Endothelial cell of umbilical vein (primary cell): ENCODE results near the gene SCYGR7. TPM values are rescaled to one million over a fixed set of nuclear protein-coding genes. Genes with fewer than 3 reads are reported as not detected.

Experiments
- BruUV-seq: library from RNA; stranded (reverse); fragments of 400-500 nt; replicated peaks from 2 replicates; lab custom pipeline; 2021; lab: Mats Ljungman, UMichigan
- CTCF ChIA-PET: fragments of 300-600, 350-600 bp; sonication (Branson Sonifier 250); formaldehyde crosslinking; loops from one replicate; lab custom pipeline; 2021; ENCODE audit warnings: antibody characterized with exemption, inconsistent platforms; lab: Charles Lee
- POLR2A ChIA-PET: fragments of 300-600, 350-600 bp; sonication (Branson Sonifier 250); formaldehyde crosslinking; loops from one replicate; lab custom pipeline; 2021; ENCODE audit warnings: antibody characterized with exemption, inconsistent platforms; lab: Charles Lee
- DNase-seq: peaks from one replicate; pipeline ENCODE4 v3.0.0-alpha.2; 2011; ENCODE audit warnings: low read depth, low spot score
- FAIRE-seq: peaks from 2 replicates; lab custom pipeline; 2011; peaks lifted over from hg19 to GRCh38; lab: Jason Lieb, UNC
- H2AFZ ChIP-seq: 2 replicates; pipeline ENCODE4 v1.6.0; 2012; ENCODE audit warnings: low read depth, low read length, control low read depth, inconsistent platforms
- H3K27ac ChIP-seq: 2 replicates; pipeline ENCODE4 v1.5.1; 2011; ENCODE audit warnings: low read depth, mild to moderate bottlenecking, control low read depth, low read length, moderate library complexity; ENCODE audit not compliant: insufficient read depth
- H3K27me3 ChIP-seq, 2 experiments: 2 replicates each; pipeline versions ENCODE4 v1.6.0 to v1.6.1; 2011; ENCODE audit warnings: low read length in 2 of 2, mixed read lengths in 1 of 2; ENCODE audit not compliant: control insufficient read depth in 2 of 2, insufficient read depth in 2 of 2
- H3K36me3 ChIP-seq, 2 experiments: 2 replicates in 1 of 2; 3 replicates in 1 of 2; pipeline ENCODE4 v1.5.1; 2011; ENCODE audit warnings: low read length in 2 of 2, mild to moderate bottlenecking in 1 of 2, moderate library complexity in 1 of 2; ENCODE audit not compliant: control insufficient read depth in 2 of 2, insufficient read depth in 2 of 2; ENCODE audit errors: extremely low read depth in 1 of 2
- H3K4me1 ChIP-seq: 3 replicates; pipeline ENCODE4 v1.5.1; 2011; ENCODE audit warnings: mild to moderate bottlenecking, low read length; ENCODE audit not compliant: control insufficient read depth, insufficient read depth; ENCODE audit errors: extremely low read depth
- H3K4me2 ChIP-seq: 2 replicates; pipeline ENCODE4 v1.6.1; 2011; ENCODE audit warnings: low read length, control low read depth, mixed read lengths; ENCODE audit not compliant: insufficient read depth
- H3K4me3 ChIP-seq, 3 experiments: fragments of 200-600 bp in 1 of 3; sonication (generic), shearing (Covaris generic) in 1 of 3; replicated peaks in 1 of 3; 2 replicates each; pipeline ENCODE4 v1.5.1; 2011 to 2016; ENCODE audit warnings: control low read depth in 3 of 3, low read length in 3 of 3, mild to moderate bottlenecking in 2 of 3, inconsistent platforms in 1 of 3, low read depth in 1 of 3, moderate library complexity in 1 of 3; ENCODE audit not compliant: insufficient read depth in 1 of 3
- H3K79me2 ChIP-seq: 2 replicates; pipeline ENCODE4 v1.6.0; 2012; ENCODE audit warnings: low read length, inconsistent platforms; ENCODE audit not compliant: control insufficient read depth, insufficient read depth
- H3K9ac ChIP-seq: replicated peaks from 2 replicates; pipeline ENCODE3; 2011; ENCODE audit warnings: low read length, control low read depth; ENCODE audit not compliant: insufficient read depth; ENCODE audit errors: extremely low read depth
- H3K9me1 ChIP-seq: replicated peaks from 3 replicates; pipeline ENCODE4 v1.6.0; 2011; ENCODE audit warnings: mild to moderate bottlenecking, low read length; ENCODE audit not compliant: control insufficient read depth, insufficient read depth; ENCODE audit errors: extremely low read depth
- H3K9me3 ChIP-seq: replicated peaks from 2 replicates; pipeline ENCODE4 v1.5.1; 2012; ENCODE audit warnings: low read length, inconsistent platforms; ENCODE audit not compliant: control insufficient read depth, insufficient read depth
- H4K20me1 ChIP-seq: replicated peaks from 2 replicates; pipeline ENCODE3; 2011; ENCODE audit warnings: mild to moderate bottlenecking, low read length; ENCODE audit not compliant: control insufficient read depth, insufficient read depth; ENCODE audit errors: extremely low read depth
- CTCF ChIP-seq, 2 donors: IDR thresholded peaks; 1 replicate in 1 of 2; 2 replicates in 1 of 2; pipeline ENCODE4 v1.5.1; 2011; ENCODE audit warnings: low read length in 2 of 2, mild to moderate bottlenecking in 2 of 2, moderate library complexity in 2 of 2, control low read depth in 1 of 2, inconsistent platforms in 1 of 2, low read depth in 1 of 2; ENCODE audit not compliant: insufficient read depth in 1 of 2; ENCODE audit errors: extremely low read depth in 1 of 2
- EZH2 ChIP-seq: IDR thresholded peaks from 2 replicates; pipeline ENCODE4 v1.6.1; 2012; ENCODE audit warnings: borderline replicate concordance, low read depth, mild to moderate bottlenecking, moderate library complexity, low read length, inconsistent platforms; ENCODE audit not compliant: severe bottlenecking
- FOS ChIP-seq: IDR thresholded peaks from 2 replicates; pipeline ENCODE4 v1.6.1; 2011; ENCODE audit warnings: mild to moderate bottlenecking, low read length, moderate library complexity, borderline replicate concordance; ENCODE audit not compliant: insufficient read depth
- GATA2 ChIP-seq: IDR thresholded peaks from 2 replicates; pipeline ENCODE4 v1.7.0; 2011; ENCODE audit warnings: low read depth, mild to moderate bottlenecking, moderate library complexity, mixed read lengths, low read length; ENCODE audit not compliant: insufficient read length, insufficient read depth
- JUN ChIP-seq: IDR thresholded peaks from 2 replicates; pipeline ENCODE4 v1.6.1; 2011; ENCODE audit warnings: borderline replicate concordance, low read depth; ENCODE audit not compliant: insufficient read length, insufficient read depth
- MAX ChIP-seq: IDR thresholded peaks from 2 replicates; pipeline ENCODE4 v1.6.1; 2011; ENCODE audit not compliant: insufficient read depth, insufficient read length
- MYC ChIP-seq: IDR thresholded peaks from one replicate; pipeline ENCODE4 v1.6.1; 2011; ENCODE audit warnings: mild to moderate bottlenecking, low read depth, low read length
- POLR2A ChIP-seq: IDR thresholded peaks from 2 replicates; pipeline ENCODE4 v1.6.1; 2012; ENCODE audit warnings: low read depth, mild to moderate bottlenecking, control low read depth, low read length
- POLR2AphosphoS5 ChIP-seq: IDR thresholded peaks from 2 replicates; pipeline ENCODE4 v1.6.1; 2012; ENCODE audit warnings: low read depth, mild to moderate bottlenecking, control low read depth, low read length, moderate library complexity; ENCODE audit not compliant: insufficient read depth
- dilution Hi-C: fragments of 300-500 bp; cut with MboI; formaldehyde crosslinking; loops from one replicate; pipeline ENCODE4 v1.15.0; 2019; ENCODE audit warnings: low sequenced_read_pairs; ENCODE audit not compliant: extremely low pct_ligation_motif_present
- intact Hi-C: fragments of 100-400 bp; cut with micrococcal nuclease; formaldehyde crosslinking; loops from one replicate; pipeline ENCODE4 v1.10.0; 2022
- polyA plus RNA-seq, 4 experiments: library from polyadenylated mRNA; depleted of rRNA in 3 of 4; stranded (reverse) in 3 of 4; unstranded in 1 of 4; fragments of >200 nt; gene quantifications; 2 replicates each; pipeline versions ENCODE4 v1.2.1 to v1.2.3, GENCODE V29; 2011 to 2012; ENCODE audit warnings: missing spikeins in 1 of 4
- total RNA-seq: library from RNA; stranded (reverse); gene quantifications from 2 replicates; pipeline ENCODE4 v1.2.3, GENCODE V29; 2021

Gene SCYGR7
- total and polyA plus RNA-seq, 2 donors (not counting 3 experiments of a cell fraction or from before 2014, with no cell fraction given): not detected

- no TSS peak for BruUV-seq
- no peaks in the 10 kb centered on the region for H3K4me1 ChIP-seq
- H2AFZ ChIP-seq: peak within 1 kb of the TSS; percentile 74
- H3K4me2 ChIP-seq: peak within 1 kb of the TSS; percentile 66
- no peaks in the 10 kb centered on the region for H3K9me3 ChIP-seq
- no peaks in the 10 kb centered on the region for H3K9me1 ChIP-seq
- H4K20me1 ChIP-seq: no peaks in the 10 kb centered on the region
- H3K27ac ChIP-seq: no peak within 1 kb of the TSS
- TF ChIP-seq GATA2 (no peak), MAX (no peak), JUN (no peak), POLR2AphosphoS5 (no peak), POLR2A (no peak), CTCF (IDR thresholded peaks at IDR 0.05; ENCODE audit: extremely low read depth in 1 of 2, insufficient read depth in 1 of 2, low read depth in 1 of 2, low read length in 2 of 2) (no peak), EZH2 (no peak), FOS (no peak), MYC (no peak)
- FAIRE-seq: peak; percentile 83
- dilution Hi-C loops (no loop called here), intact Hi-C loops (loop anchor here (2.0 kb wide), 1 partner anchor 49 kb away; no protein-coding TSS in a partner anchor)
- peak within 1 kb of the TSS in 2 of 3 experiments; percentile 11 to 34 for H3K4me3 ChIP-seq
- no peaks in the 10 kb centered on the region for H3K36me3 ChIP-seq
- H3K79me2 ChIP-seq: no peaks in the 10 kb centered on the region
- ChIA-PET CTCF (interaction anchor here (1.1 kb wide), 1 partner anchor 48 kb away, joined by 4 read pairs; no protein-coding TSS in a partner anchor), POLR2A (no interaction called here)
- DNase-seq: peak; percentile 80
- H3K9ac ChIP-seq: no peak within 1 kb of the TSS
- peaks cover 0 to 2% of the 10 kb centered on the region in 2 experiments for H3K27me3 ChIP-seq
Measured at GRCh38 chr2:227717687-227718567, 10.2 kb upstream of the SCYGR7 start, which contains the start of gene SLC19A3. Gene SLC19A3 (minus strand): TSS chr2:227718028. CDS start chr2:227702318, 15,710 bp downstream.
